Stimulated activated naive CD8-positive, alpha-beta T cell treated with anti-CD3 and anti-CD28 coated beads, Interleukin-15, Interleukin-2, amounts not matched to agents 100 U/mL and 50 U/mL, for 24 hours (primary cell): Measurements from ENCODE around the gene DGKI.

Source experiments
- ATAC-seq: fragments of 150-1000 bp; cut with Tn5 transposase; one replicate; pipeline ENCODE4 v1.10.0; 2021
- DNase-seq: peaks from one replicate; pipeline ENCODE4 v3.0.0; 2021

Gene DGKI

GRCh38 chr7:137787301-137787976 is 59.3 kb downstream of the DGKI start:
- ATAC-seq (no peak), DNase-seq (no peak)

GRCh38 chr7:137778511-137778910 is 68.3 kb downstream of the DGKI start:
- ATAC-seq, result no peak
- DNase-seq, result no peak

GRCh38 chr7:137774793-137775201 is 72.0 kb downstream of the DGKI start:
- ATAC-seq (peak; percentile 36), DNase-seq (no peak)

GRCh38 chr7:137772748-137773147 is 74.0 kb downstream of the DGKI start:
- DNase-seq (no peak), ATAC-seq (peak; percentile 65)

- ATAC-seq (no peak), DNase-seq (no peak)
These were observed 74.5 kb downstream of the DGKI start for GRCh38 chr7:137772316-137772715.

- DNase-seq, result no peak
- ATAC-seq, result no peak
These were observed 75.1 kb downstream of the DGKI start for GRCh38 chr7:137771679-137772078.

GRCh38 chr7:137771273-137771672 is 75.5 kb downstream of the DGKI start:
- ATAC-seq, result no peak
- DNase-seq, result no peak

GRCh38 chr7:137768366-137768765 is 78.4 kb downstream of the DGKI start:
- ATAC-seq, result no peak
- no peak for DNase-seq

GRCh38 chr7:137762334-137762733 is 84.4 kb downstream of the DGKI start:
- no peak for DNase-seq
- no peak for ATAC-seq

- DNase-seq (no peak), ATAC-seq (no peak)
These were observed 86.7 kb downstream of the DGKI start for GRCh38 chr7:137760111-137760510.

- ATAC-seq (no peak), DNase-seq (no peak)
These were observed 89.4 kb downstream of the DGKI start for GRCh38 chr7:137757146-137757925.

- no peak for ATAC-seq
- no peak for DNase-seq
These were observed 90.7 kb downstream of the DGKI start for GRCh38 chr7:137755846-137756651.

GRCh38 chr7:137755427-137755826 is 91.3 kb downstream of the DGKI start:
- no peak for ATAC-seq
- no peak for DNase-seq

GRCh38 chr7:137753948-137754851 is 92.6 kb downstream of the DGKI start:
- DNase-seq (no peak), ATAC-seq (peak; percentile 28)

GRCh38 chr7:137753575-137753947 is 93.2 kb downstream of the DGKI start:
- DNase-seq (no peak), ATAC-seq (no peak)

GRCh38 chr7:137753067-137753466 is 93.7 kb downstream of the DGKI start:
- ATAC-seq, result no peak
- no peak for DNase-seq

GRCh38 chr7:137751361-137752009 is 95.3 kb downstream of the DGKI start:
- DNase-seq, result no peak
- no peak for ATAC-seq

- ATAC-seq, result no peak
- no peak for DNase-seq
These were observed 99.3 kb downstream of the DGKI start for GRCh38 chr7:137747359-137748031.

- ATAC-seq, result no peak
These were observed 103.8 kb downstream of the DGKI start for GRCh38 chr7:137743021-137743420.

GRCh38 chr7:137742051-137742450 is 104.7 kb downstream of the DGKI start:
- no peak for ATAC-seq
- no peak for DNase-seq

More at GRCh38 chr7:137743021-137743420, 103.8 kb downstream of the DGKI start:
- no peak for DNase-seq

GRCh38 chr7:137741443-137741842 is 105.3 kb downstream of the DGKI start:
- DNase-seq (no peak), ATAC-seq (no peak)
